WTC11 (cell line): ENCODE results near the gene CARD11.

Experiments used
- ATF3 ChIP-seq: sonication (generic); formaldehyde crosslinking; conservative IDR thresholded peaks from 2 replicates; pipeline ENCODE4 v1.8.1; 2022; ENCODE audit warnings: mild to moderate bottlenecking, missing genetic modification reagents
- CBFB ChIP-seq: sonication (generic); formaldehyde crosslinking; IDR thresholded peaks from 2 replicates; pipeline ENCODE4 v1.8.1; 2022; ENCODE audit warnings: mild to moderate bottlenecking, low read depth, missing genetic modification reagents
- CTCF ChIP-seq: fragments of 200-600 bp; IDR thresholded peaks from 2 replicates; pipeline ENCODE4 v1.8.0; 2022; ENCODE audit warnings: antibody characterized with exemption
- E2F4 ChIP-seq: sonication (generic); formaldehyde crosslinking; IDR thresholded peaks from 2 replicates; pipeline ENCODE4 v1.8.1; 2022; ENCODE audit warnings: low read depth, mild to moderate bottlenecking, moderate library complexity, missing genetic modification reagents, borderline replicate concordance
- E2F5 ChIP-seq: sonication (generic); formaldehyde crosslinking; IDR thresholded peaks from 2 replicates; pipeline ENCODE4 v1.8.1; 2022; ENCODE audit warnings: mild to moderate bottlenecking, moderate library complexity, missing genetic modification reagents
- ERG ChIP-seq: fragments of 250-450 bp; sonication (Bioruptor Pico); IDR thresholded peaks from 2 replicates; pipeline ENCODE4 v1.8.0; 2021; ENCODE audit warnings: mild to moderate bottlenecking
- HMGXB4 ChIP-seq: sonication (generic); formaldehyde crosslinking; IDR thresholded peaks from 2 replicates; pipeline ENCODE4 v1.8.1; 2023; ENCODE audit warnings: mild to moderate bottlenecking, moderate library complexity, missing genetic modification reagents
- MAX ChIP-seq: sonication (generic); formaldehyde crosslinking; IDR thresholded peaks from 2 replicates; pipeline ENCODE4 v1.8.0; 2022; ENCODE audit warnings: mild to moderate bottlenecking, missing genetic modification reagents
- MXD4 ChIP-seq: fragments of 250-450 bp; sonication (Bioruptor Pico); IDR thresholded peaks from 2 replicates; pipeline ENCODE4 v1.8.0; 2021; ENCODE audit warnings: mild to moderate bottlenecking, moderate library complexity, borderline replicate concordance
- NR3C1 ChIP-seq: sonication (generic); formaldehyde crosslinking; conservative IDR thresholded peaks from 2 replicates; pipeline ENCODE4 v1.8.1; 2023; ENCODE audit warnings: low read depth, mild to moderate bottlenecking, missing genetic modification reagents
- TEAD4 ChIP-seq: sonication (generic); formaldehyde crosslinking; IDR thresholded peaks from 2 replicates; pipeline ENCODE4 v1.8.0; 2022; ENCODE audit warnings: mild to moderate bottlenecking, missing genetic modification reagents
- USF1 ChIP-seq: sonication (generic); formaldehyde crosslinking; IDR thresholded peaks from 2 replicates; pipeline ENCODE4 v1.8.0; 2022; ENCODE audit warnings: mild to moderate bottlenecking, missing genetic modification reagents
- USF2 ChIP-seq: sonication (generic); formaldehyde crosslinking; IDR thresholded peaks from 2 replicates; pipeline ENCODE4 v1.8.1; 2023; ENCODE audit warnings: mild to moderate bottlenecking, missing genetic modification reagents, moderate library complexity
- ZNF423 ChIP-seq: fragments of 250-450 bp; sonication (Bioruptor Pico); IDR thresholded peaks from 2 replicates; pipeline ENCODE4 v2.1.2; 2022; ENCODE audit warnings: mild to moderate bottlenecking, moderate library complexity

GRCh38 chr7:3091631-3092030 lies 48.0 kb upstream of the CARD11 start:
- no peak for TF ChIP-seq MAX (CRISPR knock-in tag)
- no peak for TF ChIP-seq E2F4
- TF ChIP-seq CTCF = no peak
- TF ChIP-seq TEAD4 (CRISPR knock-in tag) = no peak
- no peak for TF ChIP-seq ATF3
- no peak for TF ChIP-seq USF2 (CRISPR knock-in tag)
- TF ChIP-seq USF1 (CRISPR knock-in tag) = no peak
- no peak for TF ChIP-seq ERG (CRISPR knock-in tag)
- no peak for TF ChIP-seq NR3C1 (CRISPR knock-in tag)
- TF ChIP-seq E2F5 (CRISPR knock-in tag) = no peak
- TF ChIP-seq MXD4 (CRISPR knock-in tag) = no peak
- TF ChIP-seq HMGXB4 (CRISPR knock-in tag) = no peak
- TF ChIP-seq ZNF423 = no peak
- no peak for TF ChIP-seq CBFB (CRISPR knock-in tag)
